H1 (cell line): ENCODE data around the gene ACAP2. TPM values are rescaled to one million over a fixed set of nuclear protein-coding genes. Genes with fewer than 3 reads are reported as not detected.

Experiments used
- CTCF ChIA-PET: fragments of 300-600 bp; sonication (Branson Sonifier 250); formaldehyde crosslinking; loops from one replicate; lab custom pipeline; 2021; ENCODE audit not compliant: partially characterized antibody; lab: Charles Lee
- POLR2A ChIA-PET: fragments of 300-600 bp; sonication (Branson Sonifier 250); formaldehyde crosslinking; loops from one replicate; lab custom pipeline; 2021; ENCODE audit warnings: inconsistent platforms; ENCODE audit not compliant: partially characterized antibody; lab: Charles Lee
- DNase-seq, 2 experiments: peaks; one replicate each; pipeline versions ENCODE4 v3.0.0 to v3.0.0-alpha.2; 2010 to 2022; ENCODE audit warnings: low spot score in 2 of 2, low read depth in 1 of 2, mixed read lengths in 1 of 2
- FAIRE-seq: peaks from 2 replicates; lab custom pipeline; 2011; peaks lifted over from hg19 to GRCh38; lab: Jason Lieb, UNC
- H2AFZ ChIP-seq: 2 replicates; pipeline ENCODE4 v1.8.1; 2012; ENCODE audit warnings: low read length, inconsistent platforms
- H2AK5ac ChIP-seq: 2 replicates; pipeline ENCODE4 v1.6.1; 2013; ENCODE audit warnings: low read depth, low read length
- H2BK120ac ChIP-seq: replicated peaks from 2 replicates; pipeline ENCODE3; 2013; ENCODE audit warnings: low read depth, low read length, inconsistent platforms
- H2BK12ac ChIP-seq: 2 replicates; pipeline ENCODE4 v1.6.1; 2013; ENCODE audit warnings: low read depth, low read length
- H2BK15ac ChIP-seq: 2 replicates; pipeline ENCODE4 v1.6.1; 2013; ENCODE audit warnings: low read length
- H2BK20ac ChIP-seq: 2 replicates; pipeline ENCODE4 v1.6.1; 2013; ENCODE audit warnings: low read length
- H2BK5ac ChIP-seq: 2 replicates; pipeline ENCODE4 v1.6.1; 2013; ENCODE audit warnings: low read depth, low read length
- H3K14ac ChIP-seq: 2 replicates; pipeline ENCODE4 v1.6.1; 2013; ENCODE audit warnings: inconsistent platforms; ENCODE audit not compliant: insufficient read length
- H3K18ac ChIP-seq: 2 replicates; pipeline ENCODE4 v1.6.1; 2013; ENCODE audit warnings: low read length; ENCODE audit errors: extremely low read depth
- H3K23ac ChIP-seq: 2 replicates; pipeline ENCODE4 v1.6.1; 2013; ENCODE audit warnings: inconsistent platforms; ENCODE audit not compliant: insufficient read length
- H3K23me2 ChIP-seq: 2 replicates; pipeline ENCODE4 v1.6.1; 2013; ENCODE audit warnings: low read depth, low read length
- H3K27ac ChIP-seq: 2 replicates; pipeline ENCODE4 v1.6.1; 2011; ENCODE audit warnings: low read depth, low read length, inconsistent platforms
- H3K27me3 ChIP-seq, 4 experiments: replicated peaks in 1 of 4; 1 replicate in 1 of 4; 2 replicates in 3 of 4; pipeline versions ENCODE4 v1.6.1 to v1.8.1; 2011 to 2013; ENCODE audit warnings: low read length in 3 of 4, mild to moderate bottlenecking in 3 of 4, inconsistent platforms in 2 of 4, mixed read lengths in 2 of 4, moderate library complexity in 1 of 4; ENCODE audit not compliant: control insufficient read depth in 3 of 4, insufficient read depth in 3 of 4; ENCODE audit errors: extremely low read depth in 1 of 4
- H3K36me3 ChIP-seq, 4 experiments: 2 replicates each; pipeline versions ENCODE4 v1.6.1 to v1.8.1; 2011 to 2013; ENCODE audit warnings: mild to moderate bottlenecking in 4 of 4, low read length in 3 of 4, moderate library complexity in 2 of 4, control low read depth in 1 of 4, inconsistent platforms in 1 of 4; ENCODE audit not compliant: insufficient read depth in 4 of 4, control insufficient read depth in 2 of 4
- H3K4ac ChIP-seq: replicated peaks from 2 replicates; pipeline ENCODE3; 2013; ENCODE audit warnings: low read length, low read depth, mixed read lengths, inconsistent platforms; ENCODE audit not compliant: insufficient read length
- H3K4me1 ChIP-seq, 4 experiments: replicated peaks in 1 of 4; 1 replicate in 1 of 4; 2 replicates in 3 of 4; pipeline versions ENCODE4 v1.6.1 to v1.8.1; 2011 to 2013; ENCODE audit warnings: low read length in 3 of 4, inconsistent platforms in 2 of 4, mixed read lengths in 1 of 4; ENCODE audit not compliant: insufficient read depth in 4 of 4, control insufficient read depth in 3 of 4
- H3K4me2 ChIP-seq, 2 experiments: 2 replicates each; pipeline versions ENCODE4 v1.6.1 to v1.8.1; 2011 to 2013; ENCODE audit warnings: low read depth in 2 of 2, low read length in 2 of 2, control low read depth in 1 of 2, inconsistent platforms in 1 of 2, mild to moderate bottlenecking in 1 of 2; ENCODE audit not compliant: insufficient read depth in 1 of 2
- H3K4me3 ChIP-seq, 4 experiments: fragments of 200-600, 300-600 bp in 1 of 4; sonication (generic), shearing (Covaris generic), sonication (Bioruptor Twin) in 1 of 4; 2 replicates each; pipeline versions ENCODE4 v1.5.1 to v1.8.1; 2011 to 2016; ENCODE audit warnings: low read length in 4 of 4, low read depth in 3 of 4, control low read depth in 2 of 4, inconsistent platforms in 2 of 4, mild to moderate bottlenecking in 2 of 4, mixed read lengths in 1 of 4, moderate library complexity in 1 of 4; ENCODE audit not compliant: insufficient read depth in 2 of 4; ENCODE audit errors: extremely low read depth in 1 of 4
- H3K56ac ChIP-seq: replicated peaks from 2 replicates; pipeline ENCODE3; 2013; ENCODE audit warnings: low read depth, mild to moderate bottlenecking, mixed read lengths, low read length, inconsistent platforms; ENCODE audit not compliant: insufficient read length
- H3K79me1 ChIP-seq: 2 replicates; pipeline ENCODE4 v1.6.1; 2013; ENCODE audit warnings: low read depth, low read length, control low read depth
- H3K79me2 ChIP-seq, 2 experiments: 2 replicates each; pipeline versions ENCODE4 v1.6.1 to v1.8.1; 2012 to 2013; ENCODE audit warnings: low read length in 2 of 2, mild to moderate bottlenecking in 2 of 2, inconsistent platforms in 1 of 2; ENCODE audit not compliant: insufficient read depth in 2 of 2, control insufficient read depth in 1 of 2
- H3K9ac ChIP-seq, 4 experiments: replicated peaks in 1 of 4; 1 replicate in 1 of 4; 2 replicates in 3 of 4; pipeline versions ENCODE4 v1.6.1 to v1.8.1; 2011 to 2013; ENCODE audit warnings: low read depth in 3 of 4, low read length in 3 of 4, control low read depth in 2 of 4, mild to moderate bottlenecking in 2 of 4, moderate library complexity in 2 of 4, inconsistent platforms in 1 of 4; ENCODE audit errors: extremely low read depth in 1 of 4
- H3K9me3 ChIP-seq, 2 experiments: 2 replicates each; pipeline versions ENCODE4 v1.6.1 to v1.8.1; 2012 to 2013; ENCODE audit warnings: mild to moderate bottlenecking in 2 of 2, moderate library complexity in 2 of 2, control low read depth in 1 of 2, inconsistent platforms in 1 of 2, low read depth in 1 of 2, low read length in 1 of 2, mixed read lengths in 1 of 2; ENCODE audit not compliant: insufficient read depth in 2 of 2
- H4K20me1 ChIP-seq, 2 experiments: replicated peaks in 1 of 2; 2 replicates each; pipeline versions ENCODE3 to v1.8.1; 2011 to 2013; ENCODE audit warnings: inconsistent platforms in 2 of 2, low read length in 2 of 2, mild to moderate bottlenecking in 1 of 2; ENCODE audit not compliant: insufficient read depth in 2 of 2, control insufficient read depth in 1 of 2
- H4K5ac ChIP-seq: 2 replicates; pipeline ENCODE4 v1.6.1; 2013; ENCODE audit warnings: low read length, low read depth, mixed read lengths, inconsistent platforms; ENCODE audit not compliant: insufficient read length
- H4K8ac ChIP-seq: 2 replicates; pipeline ENCODE4 v1.8.0; 2013; ENCODE audit warnings: mild to moderate bottlenecking, moderate library complexity, low read length, inconsistent platforms; ENCODE audit not compliant: insufficient read depth; ENCODE audit errors: extremely low read depth
- H4K91ac ChIP-seq: replicated peaks from 2 replicates; pipeline ENCODE3; 2013; ENCODE audit warnings: low read length, mixed read lengths, inconsistent platforms; ENCODE audit not compliant: insufficient read length
- ASH2L ChIP-seq: fragments of 200-600, 300-600 bp; sonication (generic); IDR thresholded peaks from one replicate; pipeline ENCODE4 v1.7.1; 2017; ENCODE audit warnings: low read length
- BACH1 ChIP-seq: IDR thresholded peaks from 2 replicates; pipeline ENCODE4 v1.6.1; 2012; ENCODE audit warnings: low read length, improper control_type of control experiment
- BCL11A ChIP-seq, 2 experiments: IDR thresholded peaks; one replicate each; pipeline ENCODE4 v1.6.1; 2011; ENCODE audit warnings: low read depth in 2 of 2, low read length in 2 of 2, mild to moderate bottlenecking in 2 of 2
- CBX5 ChIP-seq: fragments of 300-800, 300-1000 bp; sonication (generic); IDR thresholded peaks from 2 replicates; pipeline ENCODE4 v1.7.1; 2016; ENCODE audit warnings: antibody characterized with exemption, low read length, low read depth
- CEBPB ChIP-seq: IDR thresholded peaks from 2 replicates; pipeline ENCODE4 v1.6.1; 2012; ENCODE audit warnings: low read depth, low read length
- CHD2 ChIP-seq: IDR thresholded peaks from 2 replicates; pipeline ENCODE4 v1.6.1; 2012; ENCODE audit warnings: low read length, improper control_type of control experiment
- CREB1 ChIP-seq: IDR thresholded peaks from 2 replicates; pipeline ENCODE4 v1.6.1; 2012; ENCODE audit warnings: inconsistent platforms
- FOSL1 ChIP-seq: IDR thresholded peaks from 2 replicates; pipeline ENCODE4 v1.6.1; 2011; ENCODE audit warnings: mild to moderate bottlenecking, low read depth, low read length, moderate library complexity; ENCODE audit not compliant: insufficient read depth
- NANOG ChIP-seq: IDR thresholded peaks from 2 replicates; pipeline ENCODE4 v1.6.1; 2011; ENCODE audit warnings: low read length, low read depth, mild to moderate bottlenecking, inconsistent platforms; ENCODE audit not compliant: insufficient read depth, poor library complexity, severe bottlenecking
- NRF1 ChIP-seq: IDR thresholded peaks from 2 replicates; pipeline ENCODE4 v1.6.1; 2011; ENCODE audit warnings: mild to moderate bottlenecking, low read depth, low read length, improper control_type of control experiment
- POLR2AphosphoS5 ChIP-seq: IDR thresholded peaks from 2 replicates; pipeline ENCODE4 v1.6.1; 2011; ENCODE audit warnings: low read depth, low read length
- RXRA ChIP-seq: IDR thresholded peaks from 2 replicates; pipeline ENCODE4 v1.6.1; 2011; ENCODE audit warnings: low read depth, mild to moderate bottlenecking, low read length, moderate library complexity; ENCODE audit not compliant: insufficient read depth
- SP4 ChIP-seq: IDR thresholded peaks from 2 replicates; pipeline ENCODE4 v1.6.1; 2012; ENCODE audit warnings: low read length, inconsistent platforms
- SRF ChIP-seq: IDR thresholded peaks from 2 replicates; pipeline ENCODE4 v1.6.1; 2011; ENCODE audit warnings: mild to moderate bottlenecking, low read depth, low read length, moderate library complexity
- TBP ChIP-seq: IDR thresholded peaks from 2 replicates; pipeline ENCODE4 v1.6.1; 2011; ENCODE audit warnings: low read depth, low read length, improper control_type of control experiment
- TCF12 ChIP-seq: IDR thresholded peaks from 2 replicates; pipeline ENCODE4 v1.6.1; 2011; ENCODE audit warnings: low read depth, mild to moderate bottlenecking, low read length
- WGBS, 2 experiments: shearing (Covaris generic) in 1 of 2; methylation state at CpG; one replicate each; pipeline versions ENCODE4 v1.1.6 to v1.1.7; 2013 to 2015; ENCODE audit warnings: low lambda C conversion rate in 2 of 2, mixed read lengths in 2 of 2, inconsistent platforms in 1 of 2, low coverage in 1 of 2, missing lambda C conversion rate in 1 of 2; ENCODE audit not compliant: insufficient replicate concordance in 2 of 2, insufficient coverage in 1 of 2, insufficient read length in 1 of 2; ENCODE audit errors: extremely low coverage in 1 of 2, missing lambda C conversion rate in 1 of 2; 5-methylcytosine and 5-hydroxymethylcytosine counted together
- polyA plus RNA-seq, 7 experiments: library from polyadenylated mRNA; depleted of rRNA in 3 of 7; stranded (reverse) in 5 of 7; unstranded in 2 of 7; fragments of >200 nt in 5 of 7; fragments of 200-250 nt in 2 of 7; gene quantifications; 1 replicate in 5 of 7; 2 replicates in 1 of 7; 4 replicates in 1 of 7; pipeline versions ENCODE4 v1.2.1 to v1.2.3, GENCODE V29; 2011 to 2013; ENCODE audit warnings: missing spikeins in 2 of 7, mixed read lengths in 2 of 7
- total RNA-seq: library from RNA; stranded (reverse); fragmentation: NEBNext Ultra II Directional; extraction: Animal tissue kit (Norgen Biotek cat#: 25700); gene quantifications from 2 replicates; pipeline ENCODE4 v1.2.1, GENCODE V29; 2021

The ACAP2 gene
- total and polyA plus RNA-seq, 2 of the 8 experiments (the other 6 are each of a cell fraction or from before 2014, with no cell fraction given), result 7.7 to 37.3 TPM

- no peak overlapping the region for H3K4me3 ChIP-seq
- FAIRE-seq (no peak), DNase-seq (no peak)
- H3K4me1 ChIP-seq, result peaks cover 0 to 6% (median 3%) of the 10 kb centered on the region in 4 experiments; a peak in 5 of 7 replicates
- WGBS, 2 experiments, result 86% methylated on average over 4 of the region's 4 CpGs; no CpG with 5 or more reads in 1 of the 2 experiments
- no peak overlapping the region for H3K18ac ChIP-seq
- no peak overlapping the region for H2AK5ac ChIP-seq
- H4K20me1 ChIP-seq, result no peaks in the 10 kb centered on the region
- no peak overlapping the region for H3K27ac ChIP-seq
- H3K4me2 ChIP-seq, result no peak overlapping the region
- H4K91ac ChIP-seq, result no peak overlapping the region
- no peak overlapping the region for H3K56ac ChIP-seq
- no peak overlapping the region for H3K4ac ChIP-seq
- no peaks in the 10 kb centered on the region for H3K9me3 ChIP-seq
- no peak overlapping the region for H2BK5ac ChIP-seq
- no peak overlapping the region for H2BK12ac ChIP-seq
- no peaks in the 10 kb centered on the region for H3K36me3 ChIP-seq
- H2BK20ac ChIP-seq, result no peak overlapping the region
- peaks cover 0 to 6% of the 10 kb centered on the region in 2 experiments; a peak in 1 of 4 replicates for H3K79me2 ChIP-seq
- no peak overlapping the region for H3K23ac ChIP-seq
- peaks cover 3% of the 10 kb centered on the region; the same call in 1 of the 2 replicates for H3K79me1 ChIP-seq
- ChIA-PET POLR2A (no interaction called here), CTCF (interaction anchor here (0.6 kb wide), 1 partner anchor 41 kb away, joined by 3 read pairs; no protein-coding TSS in a partner anchor)
- H3K14ac ChIP-seq, result no peak overlapping the region
- no peak overlapping the region for H2BK15ac ChIP-seq
- no peak overlapping the region for H4K8ac ChIP-seq
- no peak overlapping the region for H2BK120ac ChIP-seq
- H3K9ac ChIP-seq, result no peak overlapping the region
- H3K27me3 ChIP-seq, result no peaks in the 10 kb centered on the region
- H2AFZ ChIP-seq, result no peak overlapping the region
- H4K5ac ChIP-seq, result no peak overlapping the region
- no peaks in the 10 kb centered on the region for H3K23me2 ChIP-seq
- TF ChIP-seq NRF1, result no peak
- TF ChIP-seq CHD2, result no peak
- TF ChIP-seq RXRA, result no peak
- TF ChIP-seq NANOG, result no peak
- no peak for TF ChIP-seq BACH1
- no peak for TF ChIP-seq CBX5
- TF ChIP-seq CEBPB, result no peak
- TF ChIP-seq SRF, result no peak
- no peak for TF ChIP-seq ASH2L
- no peak for TF ChIP-seq BCL11A (IDR thresholded peaks at IDR 0.05; ENCODE audit: low read depth in 2 of 2, low read length in 2 of 2)
- TF ChIP-seq POLR2AphosphoS5, result no peak
- TF ChIP-seq SP4, result no peak
- no peak for TF ChIP-seq TBP
- no peak for TF ChIP-seq FOSL1
- TF ChIP-seq TCF12, result no peak
- TF ChIP-seq CREB1, result no peak
Observed at GRCh38 chr3:195352895-195353488, 89.8 kb downstream of the ACAP2 start.
